Activated CD8-positive, alpha-beta memory T cell treated with anti-CD3 and anti-CD28 coated beads, Interleukin-2, amount 50 U/mL, for 48 hours (primary cell): Measurements from ENCODE around the gene GABPA.
A peak's percentile ranks its signal among the peaks of the same experiment; 100 is the strongest.
"Not testable (repeated sequence)": the region's sequence is repeated elsewhere in the genome, so short reads cannot be mapped to it uniquely, and the experiment has no call there.

Source experiments
- DNase-seq: peaks from one replicate; pipeline ENCODE4 v3.0.0-alpha.2; 2020

GABPA gene

GRCh38 chr21:25742900-25743299 is 8.1 kb downstream of the GABPA start:
- no peak for DNase-seq

GRCh38 chr21:25744854-25745253 is 10.1 kb downstream of the GABPA start:
- DNase-seq: no peak

- no peak for DNase-seq
These were observed 15.3 kb downstream of the GABPA start for GRCh38 chr21:25750085-25750484.

GRCh38 chr21:25752416-25752815 is 17.6 kb downstream of the GABPA start:
- DNase-seq: no peak

GRCh38 chr21:25756190-25756932 is 21.6 kb downstream of the GABPA start:
- no peak for DNase-seq

GRCh38 chr21:25757531-25757930 is 22.8 kb downstream of the GABPA start:
- DNase-seq: no peak

GRCh38 chr21:25759573-25759972 is 24.8 kb downstream of the GABPA start:
- DNase-seq: no peak

- no peak for DNase-seq
These were observed 25.3 kb downstream of the GABPA start for GRCh38 chr21:25760061-25760460.

- no peak for DNase-seq
These were observed 25.9 kb downstream of the GABPA start for GRCh38 chr21:25760677-25761076.

GRCh38 chr21:25764065-25764464 is 29.3 kb downstream of the GABPA start:
- DNase-seq: no peak

GRCh38 chr21:25767921-25768320 is 33.1 kb downstream of the GABPA start:
- DNase-seq: no peak

- DNase-seq: no peak
These were observed 37.9 kb downstream of the GABPA start for GRCh38 chr21:25772686-25773085.

- DNase-seq: no peak
These were observed 41.7 kb downstream of the GABPA start for GRCh38 chr21:25776440-25776839.

- DNase-seq: not testable (repeated sequence)
These were observed 43.5 kb downstream of the GABPA start for GRCh38 chr21:25778126-25778875.

- DNase-seq: no peak
These were observed 53.9 kb downstream of the GABPA start for GRCh38 chr21:25788677-25789076.

- no peak for DNase-seq
These were observed 55.5 kb downstream of the GABPA start for GRCh38 chr21:25790122-25790877.

- DNase-seq: no peak
These were observed 56.1 kb downstream of the GABPA start for GRCh38 chr21:25790878-25791204.

GRCh38 chr21:25791319-25791718 is 56.5 kb downstream of the GABPA start:
- DNase-seq: no peak

GRCh38 chr21:25801217-25802014 is 66.6 kb downstream of the GABPA start:
- DNase-seq: peak; percentile 91

GRCh38 chr21:25806060-25806459 is 71.3 kb downstream of the GABPA start:
- DNase-seq: no peak

- no peak for DNase-seq
These were observed 72.4 kb downstream of the GABPA start for GRCh38 chr21:25807191-25807590.

- DNase-seq: no peak
These were observed 74.2 kb downstream of the GABPA start for GRCh38 chr21:25809013-25809412.

GRCh38 chr21:25811186-25811585 is 76.4 kb downstream of the GABPA start:
- no peak for DNase-seq
